Testis (tissue), 2 donors: ENCODE results near the gene PMFBP1.

ENCODE experiments used
- POLR2A ChIP-seq: fragments of 450-650 bp; IDR thresholded peaks from one replicate; pipeline ENCODE4 v1.6.1; 2017; ENCODE audit warnings: antibody characterized with exemption, mild to moderate bottlenecking, moderate library complexity
- TF ChIP-seq, protein P1 (sequence below), 3 experiments: fragments of 450-650 bp in 2 of 3; fragments of 200-600 bp in 1 of 3; sonication (generic) in 1 of 3; IDR thresholded peaks; one replicate each; pipeline ENCODE4 v1.5.1; 2016 to 2019; ENCODE audit warnings: antibody characterized with exemption in 3 of 3, mild to moderate bottlenecking in 2 of 3, moderate library complexity in 1 of 3

DNA sequence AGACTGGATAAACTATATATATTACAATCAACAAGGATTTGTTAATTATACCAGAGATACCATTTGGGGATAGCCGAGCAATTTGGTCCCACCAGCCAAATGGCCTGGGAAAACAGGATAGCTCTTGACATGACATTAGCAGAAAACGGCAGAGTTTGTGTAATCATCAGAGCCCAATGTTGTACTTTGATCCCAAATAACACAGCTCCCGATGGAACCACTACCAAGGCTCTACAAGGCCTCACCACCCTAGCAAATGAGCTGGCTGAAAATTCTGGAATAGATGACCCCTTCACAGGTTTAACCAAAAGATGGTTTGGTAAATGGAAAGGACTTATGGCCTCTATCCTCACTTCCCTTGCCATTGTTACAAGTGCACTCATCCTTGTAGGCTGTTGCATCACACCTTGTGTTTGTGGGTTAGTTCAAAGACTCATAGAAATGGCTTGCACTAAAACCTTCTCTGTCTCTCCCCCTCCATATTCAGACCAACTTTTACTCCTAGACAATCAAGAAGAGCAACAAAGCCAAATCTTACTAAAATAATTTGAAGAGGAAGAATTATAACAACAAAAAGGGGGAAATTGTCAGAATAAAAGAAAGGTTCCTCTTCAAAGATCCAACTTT, 88.1 kb downstream of the PMFBP1 start:
- TF ChIP-seq, protein P1, sequence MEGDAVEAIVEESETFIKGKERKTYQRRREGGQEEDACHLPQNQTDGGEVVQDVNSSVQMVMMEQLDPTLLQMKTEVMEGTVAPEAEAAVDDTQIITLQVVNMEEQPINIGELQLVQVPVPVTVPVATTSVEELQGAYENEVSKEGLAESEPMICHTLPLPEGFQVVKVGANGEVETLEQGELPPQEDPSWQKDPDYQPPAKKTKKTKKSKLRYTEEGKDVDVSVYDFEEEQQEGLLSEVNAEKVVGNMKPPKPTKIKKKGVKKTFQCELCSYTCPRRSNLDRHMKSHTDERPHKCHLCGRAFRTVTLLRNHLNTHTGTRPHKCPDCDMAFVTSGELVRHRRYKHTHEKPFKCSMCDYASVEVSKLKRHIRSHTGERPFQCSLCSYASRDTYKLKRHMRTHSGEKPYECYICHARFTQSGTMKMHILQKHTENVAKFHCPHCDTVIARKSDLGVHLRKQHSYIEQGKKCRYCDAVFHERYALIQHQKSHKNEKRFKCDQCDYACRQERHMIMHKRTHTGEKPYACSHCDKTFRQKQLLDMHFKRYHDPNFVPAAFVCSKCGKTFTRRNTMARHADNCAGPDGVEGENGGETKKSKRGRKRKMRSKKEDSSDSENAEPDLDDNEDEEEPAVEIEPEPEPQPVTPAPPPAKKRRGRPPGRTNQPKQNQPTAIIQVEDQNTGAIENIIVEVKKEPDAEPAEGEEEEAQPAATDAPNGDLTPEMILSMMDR (IDR thresholded peaks at IDR 0.05): no peak
- TF ChIP-seq POLR2A: no peak
